GM18519 (cell line): Measurements from ENCODE around the gene CAMK2D.

Source experiments
- ATAC-seq: cut with Tn5 transposase; IDR thresholded peaks from one replicate; pipeline ENCODE4 v1.9.1; 2021; ENCODE audit warnings: mild to moderate bottlenecking, moderate library complexity; ENCODE audit not compliant: unreplicated experiment, low FRiP score

Gene CAMK2D

GRCh38 chr4:113579360-113579759 lies 182.2 kb downstream of the CAMK2D start:
- no peak for ATAC-seq

GRCh38 chr4:113576947-113577678 lies 184.4 kb downstream of the CAMK2D start:
- ATAC-seq, result no peak

GRCh38 chr4:113575401-113575800 lies 186.1 kb downstream of the CAMK2D start:
- ATAC-seq, result no peak

GRCh38 chr4:113574636-113575103 lies 186.9 kb downstream of the CAMK2D start:
- ATAC-seq, result no peak

- no peak for ATAC-seq
Measured at GRCh38 chr4:113572620-113573019, 188.9 kb downstream of the CAMK2D start.

DNA sequence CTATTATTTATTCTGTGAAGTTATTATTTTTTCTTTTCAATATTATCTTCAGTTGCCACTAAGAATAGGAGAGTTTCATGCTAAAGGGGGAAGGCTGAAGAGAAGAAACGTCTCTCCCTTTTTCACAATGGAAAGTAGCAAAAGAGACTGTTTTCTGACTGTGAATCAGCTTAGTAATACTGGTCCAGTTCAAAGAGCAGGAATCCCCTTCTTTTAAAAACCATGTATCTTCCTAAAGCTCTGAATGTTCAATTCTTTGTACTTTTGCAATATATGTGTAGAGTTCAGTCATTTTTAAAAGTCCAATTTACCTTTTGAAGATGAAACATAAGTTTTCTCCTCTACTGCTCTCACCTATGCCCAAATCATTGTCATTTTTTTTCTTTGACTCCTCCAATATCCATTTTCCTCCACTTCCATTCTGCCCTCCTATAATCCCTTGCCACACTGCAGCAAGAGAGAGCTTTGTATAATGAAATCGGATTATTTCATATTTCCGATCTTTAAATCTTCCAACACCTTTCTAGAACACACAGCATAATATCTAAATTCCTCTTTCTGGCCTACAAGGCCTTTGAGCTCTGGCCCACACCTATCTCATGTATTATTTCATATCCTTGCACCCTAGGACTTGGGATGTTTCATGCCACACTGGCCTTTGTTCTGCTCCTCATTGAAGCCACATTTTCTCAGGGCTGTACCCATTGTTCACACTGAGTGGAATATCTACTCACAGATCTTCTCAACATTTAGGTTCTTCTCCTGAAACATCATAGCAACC lies 195.3 kb downstream of the CAMK2D start:
- no peak for ATAC-seq

- no peak for ATAC-seq
Measured at GRCh38 chr4:113565702-113566012, 195.9 kb downstream of the CAMK2D start.

- ATAC-seq, result peak; percentile 7
Measured at GRCh38 chr4:113564493-113564892, 197.0 kb downstream of the CAMK2D start.

- no peak for ATAC-seq
Measured at GRCh38 chr4:113563691-113564378, 197.7 kb downstream of the CAMK2D start.

- ATAC-seq, result no peak
Measured at GRCh38 chr4:113561758-113562157, 199.8 kb downstream of the CAMK2D start.

DNA sequence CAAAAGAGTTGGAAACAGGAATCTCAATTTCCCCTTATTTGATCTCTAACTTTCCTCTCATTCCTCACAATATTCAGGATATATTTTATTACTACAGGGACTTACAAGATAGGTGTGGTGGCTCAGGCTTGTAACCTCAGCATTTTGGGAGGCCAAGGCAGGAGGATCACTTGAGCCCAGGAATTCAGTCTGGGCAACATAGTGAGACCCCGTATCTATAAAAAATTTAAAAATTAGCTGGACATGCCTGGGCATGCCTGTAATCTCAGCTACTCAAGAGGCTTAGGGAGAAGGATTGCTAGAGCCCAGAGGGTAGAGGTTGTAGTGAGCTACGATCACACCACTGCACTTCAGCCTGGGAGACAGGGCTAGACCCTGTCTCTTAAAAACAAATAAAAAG lies 200.4 kb downstream of the CAMK2D start:
- no peak for ATAC-seq

GRCh38 chr4:113560579-113560978 lies 201.0 kb downstream of the CAMK2D start:
- no peak for ATAC-seq

GRCh38 chr4:113559947-113560346 lies 201.6 kb downstream of the CAMK2D start:
- no peak for ATAC-seq

- ATAC-seq, result no peak
Measured at GRCh38 chr4:113556382-113557134, 205.0 kb downstream of the CAMK2D start.

- ATAC-seq, result no peak
Measured at GRCh38 chr4:113555868-113556267, 205.7 kb downstream of the CAMK2D start.

- no peak for ATAC-seq
Measured at GRCh38 chr4:113553082-113553481, 208.5 kb downstream of the CAMK2D start.

DNA sequence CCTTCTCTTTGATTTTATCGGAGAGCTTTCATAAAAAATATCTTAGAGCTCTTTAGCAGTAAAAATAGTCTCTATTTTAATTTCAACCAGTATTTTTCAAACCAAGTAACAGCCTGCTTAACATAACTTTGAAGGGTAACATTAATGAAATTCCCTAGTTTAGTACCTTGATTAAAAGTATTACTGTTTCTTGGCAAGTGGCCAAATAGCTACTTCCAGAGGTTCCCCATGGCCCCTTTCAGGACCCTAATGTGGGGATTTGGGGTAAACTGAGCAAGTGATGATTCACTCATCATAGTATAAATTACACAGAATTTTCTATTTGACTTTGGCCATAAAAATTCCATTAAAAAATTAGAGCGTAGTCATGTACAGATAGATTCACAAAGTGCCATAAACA lies 211.0 kb downstream of the CAMK2D start:
- no peak for ATAC-seq

GRCh38 chr4:113548303-113548702 lies 213.2 kb downstream of the CAMK2D start:
- no peak for ATAC-seq

- ATAC-seq, result peak; percentile 99
Measured at GRCh38 chr4:113547487-113548042, 214.0 kb downstream of the CAMK2D start.

DNA sequence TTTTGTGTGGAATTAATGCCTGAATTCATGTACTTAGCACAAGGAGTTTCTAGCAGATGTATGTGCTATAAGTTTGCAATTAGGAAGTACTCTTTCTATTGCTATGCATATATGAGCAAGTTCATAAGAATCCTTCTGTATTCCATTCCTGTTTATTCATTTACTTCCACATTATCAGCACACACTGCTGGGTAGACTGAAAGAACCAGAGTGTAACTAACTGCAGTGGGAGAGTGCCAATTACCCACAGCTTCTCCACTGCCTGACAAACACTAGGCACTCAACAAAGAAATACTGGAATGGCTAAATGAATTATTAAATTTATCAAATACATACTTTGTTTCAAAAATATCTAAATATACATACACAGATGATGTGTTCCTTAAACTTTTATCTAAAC lies 219.6 kb downstream of the CAMK2D start:
- no peak for ATAC-seq
